LNCaP clone FGC (cell line): ENCODE results near the gene CADM2.

Experiments used
- DNase-seq: peaks from one replicate; pipeline ENCODE4 v3.0.0-alpha.2; 2011; ENCODE audit warnings: low read depth
- H3K4me3 ChIP-seq: 2 replicates; pipeline ENCODE4 v1.5.1; 2011; ENCODE audit warnings: mild to moderate bottlenecking, low read depth, low read length, control low read depth
- CTCF ChIP-seq: IDR thresholded peaks from 2 replicates; pipeline ENCODE4 v1.5.1; 2012; ENCODE audit warnings: mild to moderate bottlenecking; ENCODE audit not compliant: control insufficient read depth, insufficient read depth; ENCODE audit errors: extremely low read depth

The CADM2 gene

GRCh38 chr3:85881833-85882393 is 923.1 kb downstream of the CADM2 start:
- no peak for TF ChIP-seq CTCF
- DNase-seq = no peak
- no peak overlapping the region for H3K4me3 ChIP-seq

GRCh38 chr3:85890043-85890555 is 931.3 kb downstream of the CADM2 start:
- DNase-seq = no peak
- no peak for TF ChIP-seq CTCF
- H3K4me3 ChIP-seq = no peak overlapping the region

DNA sequence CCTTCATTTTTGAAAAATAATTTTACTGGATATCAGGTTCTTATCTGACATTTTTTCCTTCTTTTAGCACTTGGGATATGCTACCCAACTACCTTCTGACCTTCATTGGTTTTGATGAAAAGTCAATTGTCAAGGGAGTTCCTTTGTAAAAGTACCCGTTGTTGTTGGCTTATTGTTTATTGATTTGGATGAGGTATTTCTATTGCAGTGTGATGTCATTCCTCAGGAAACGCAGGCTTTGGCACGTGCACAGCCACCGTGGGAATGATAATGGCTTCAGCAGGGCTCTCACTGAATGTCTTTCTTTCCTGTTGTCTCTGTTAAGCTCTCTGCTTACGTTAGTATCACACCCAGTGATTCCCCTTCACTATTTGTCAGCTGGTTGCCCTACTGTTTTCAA is 944.6 kb downstream of the CADM2 start:
- no peak for DNase-seq
- no peak for TF ChIP-seq CTCF
- no peak overlapping the region for H3K4me3 ChIP-seq

DNA sequence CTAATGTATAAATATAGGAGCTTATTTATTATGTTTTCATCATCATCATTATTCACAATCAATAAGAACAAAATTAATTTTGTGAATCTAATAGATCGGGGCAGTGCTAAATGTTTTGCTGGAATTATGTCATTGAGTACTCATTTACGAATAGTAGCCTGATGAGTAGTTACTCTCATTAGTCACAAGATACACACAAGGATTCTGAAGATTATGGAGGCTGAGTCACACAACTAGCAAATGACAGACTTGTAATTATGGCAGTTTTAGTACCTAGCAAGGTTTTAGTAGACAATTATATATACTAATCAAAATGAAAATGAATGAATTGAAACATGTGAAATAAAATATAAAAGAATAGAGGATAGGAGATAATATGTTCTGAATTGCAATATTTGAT is 954.2 kb downstream of the CADM2 start:
- DNase-seq = no peak
- H3K4me3 ChIP-seq = no peak overlapping the region
- no peak for TF ChIP-seq CTCF

DNA sequence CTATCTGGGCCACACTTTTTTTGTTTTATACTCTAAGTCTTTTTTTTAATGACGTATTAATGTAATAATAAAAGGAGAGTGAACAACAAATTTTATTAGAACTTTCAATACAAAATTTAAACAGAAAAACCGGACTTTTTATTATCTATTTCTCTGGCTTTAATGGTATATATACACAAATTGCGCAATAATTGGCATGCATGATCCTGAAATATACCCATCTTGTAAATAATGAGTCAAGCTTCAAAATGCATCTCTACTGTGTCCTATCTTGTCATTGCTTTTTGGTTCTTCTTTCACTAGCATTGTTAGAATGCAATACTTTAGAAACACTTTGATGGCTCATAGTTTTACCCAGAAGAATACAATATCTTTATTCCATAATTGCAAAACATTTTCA is 963.6 kb downstream of the CADM2 start:
- DNase-seq = no peak
- no peak for TF ChIP-seq CTCF
- no peak overlapping the region for H3K4me3 ChIP-seq

GRCh38 chr3:85930718-85931117 is 971.9 kb downstream of the CADM2 start:
- TF ChIP-seq CTCF = no peak
- DNase-seq = no peak
- no peak overlapping the region for H3K4me3 ChIP-seq

- DNase-seq = no peak
- no peak for TF ChIP-seq CTCF
- H3K4me3 ChIP-seq = no peak overlapping the region
These were observed 974.5 kb downstream of the CADM2 start for GRCh38 chr3:85933326-85933725.
